Left lung (tissue), 10 donors: ENCODE measurements around the gene ATG13. TPM values are rescaled to one million over a fixed set of nuclear protein-coding genes. Genes with fewer than 3 reads are reported as not detected.

Experiments
- ATAC-seq: fragments of 200-7000 bp; cut with Tn5 transposase; one replicate; pipeline ENCODE4 v1.9.1; 2020; ENCODE audit warnings: moderate library complexity
- DNase-seq, 4 donors: peaks; one replicate each; pipeline ENCODE4 v3.0.0-alpha.2; 2013 to 2020
- H3K27ac ChIP-seq, 2 donors: fragments of 200-600 bp; sonication (generic) in 1 of 2; one replicate each; pipeline versions ENCODE4 v1.5.0 to v1.8.0; 2020 to 2021
- H3K27me3 ChIP-seq, 2 donors: fragments of 200-600 bp; sonication (generic) in 1 of 2; one replicate each; pipeline versions ENCODE4 v1.5.0 to v1.8.0; 2020 to 2021
- H3K36me3 ChIP-seq, 2 donors: fragments of 200-600 bp; sonication (generic) in 1 of 2; one replicate each; pipeline versions ENCODE4 v1.5.0 to v1.8.0; 2020 to 2021
- H3K4me1 ChIP-seq, 2 donors: fragments of 200-600 bp; one replicate each; pipeline ENCODE4 v1.8.0; 2021
- H3K4me3 ChIP-seq, 2 donors: fragments of 200-600 bp; sonication (generic) in 1 of 2; one replicate each; pipeline versions ENCODE4 v1.5.0 to v1.8.0; 2020 to 2021; ENCODE audit warnings: mild to moderate bottlenecking in 1 of 2
- H3K9me3 ChIP-seq, 2 donors: fragments of 200-600 bp; sonication (generic) in 1 of 2; one replicate each; pipeline versions ENCODE4 v1.5.0 to v1.8.0; 2020 to 2021
- CTCF ChIP-seq, 2 donors: fragments of 200-600 bp; sonication (generic) in 1 of 2; IDR thresholded peaks; one replicate each; pipeline versions ENCODE4 v1.5.0 to v1.8.0; 2021; ENCODE audit warnings: antibody characterized with exemption in 2 of 2
- intact Hi-C, 2 donors: fragments of 100-400 bp; cut with DNase I; formaldehyde crosslinking; loops; one replicate each; pipeline versions ENCODE4 v1.11.2 to v1.14.2; 2022
- polyA plus RNA-seq, 6 donors: library from polyadenylated mRNA; unstranded; fragments of 120-200 nt; gene quantifications; one replicate each; pipeline ENCODE4 v1.2.1, GENCODE V29; 2013; ENCODE audit not compliant: insufficient read length in 6 of 6
- total RNA-seq, 2 donors: library from RNA; stranded (reverse); fragmentation: NEBNext Ultra II Directional; extraction: Animal tissue kit (Norgen Biotek cat#: 25700); gene quantifications; one replicate each; pipeline ENCODE4 v1.2.1, GENCODE V29; 2021
- donor health status: DM: no; HTN: yes; CAD: no.
- donor health status: DM: no; HTN: no; CAD: no.

The ATG13 gene
- total and polyA plus RNA-seq, 8 donors = 47.1 to 58.2 (median 52.3) TPM

GRCh38 chr11:46664612-46665011, 47.3 kb downstream of the ATG13 start:
- no peaks in the 10 kb centered on the region for H3K9me3 ChIP-seq
- H3K27ac ChIP-seq = no peak overlapping the region
- no peaks in the 10 kb centered on the region for H3K27me3 ChIP-seq
- intact Hi-C loops = no loop called here
- peaks cover 0 to 5% of the 10 kb centered on the region in 2 donors for H3K4me1 ChIP-seq
- peaks cover 0 to 97% of the 10 kb centered on the region in 2 donors for H3K36me3 ChIP-seq
- DNase-seq = no peak
- TF ChIP-seq CTCF (IDR thresholded peaks at IDR 0.05) = no peak
- ATAC-seq = no peak
- H3K4me3 ChIP-seq = no peak overlapping the region

GRCh38 chr11:46665356-46665755, 48.0 kb downstream of the ATG13 start:
- DNase-seq (no peak), ATAC-seq (no peak)
- Histone ChIP-seq H3K9me3 (no peaks in the 10 kb centered on the region), H3K36me3 (peaks cover 0 to 99% of the 10 kb centered on the region in 2 donors), H3K4me1 (peaks cover 0 to 5% of the 10 kb centered on the region in 2 donors), H3K4me3 (no peak overlapping the region), H3K27ac (no peak overlapping the region), H3K27me3 (no peaks in the 10 kb centered on the region)
- no peak for TF ChIP-seq CTCF (IDR thresholded peaks at IDR 0.05)
- intact Hi-C loops = no loop called here

- no peak overlapping the region for H3K27ac ChIP-seq
- DNase-seq (no peak), ATAC-seq (no peak)
- no peaks in the 10 kb centered on the region for H3K9me3 ChIP-seq
- intact Hi-C loops = no loop called here
- H3K4me3 ChIP-seq = no peak overlapping the region
- H3K36me3 ChIP-seq = peaks cover 0 to 99% of the 10 kb centered on the region in 2 donors
- no peak for TF ChIP-seq CTCF (IDR thresholded peaks at IDR 0.05)
- peaks cover 0 to 17% of the 10 kb centered on the region in 2 donors for H3K4me1 ChIP-seq
- no peaks in the 10 kb centered on the region for H3K27me3 ChIP-seq
Observed at GRCh38 chr11:46666516-46666915, 49.2 kb downstream of the ATG13 start.

- Histone ChIP-seq H3K36me3 (peaks cover 0 to 99% of the 10 kb centered on the region in 2 donors), H3K4me3 (no peak overlapping the region), H3K4me1 (peaks cover 0 to 22% of the 10 kb centered on the region in 2 donors), H3K9me3 (no peaks in the 10 kb centered on the region), H3K27me3 (no peaks in the 10 kb centered on the region), H3K27ac (no peak overlapping the region)
- no peak for TF ChIP-seq CTCF (IDR thresholded peaks at IDR 0.05)
- ATAC-seq (no peak), DNase-seq (no peak)
- intact Hi-C loops = no loop called here
Observed at GRCh38 chr11:46667043-46667481, 49.7 kb downstream of the ATG13 start.

GRCh38 chr11:46668480-46669085, 51.2 kb downstream of the ATG13 start:
- H3K9me3 ChIP-seq = no peaks in the 10 kb centered on the region

More at GRCh38 chr11:46668480-46669085, 51.2 kb downstream of the ATG13 start:
- DNase-seq (no peak), ATAC-seq (no peak)
- Histone ChIP-seq H3K4me1 (peaks cover 0 to 37% of the 10 kb centered on the region in 2 donors), H3K4me3 (no peak overlapping the region), H3K36me3 (peaks cover 0 to 99% of the 10 kb centered on the region in 2 donors), H3K27ac (no peak overlapping the region), H3K27me3 (no peaks in the 10 kb centered on the region)
- intact Hi-C loops = no loop called here
- TF ChIP-seq CTCF (IDR thresholded peaks at IDR 0.05) = no peak
